Activated CD4-positive, CD25-positive, alpha-beta regulatory T cell treated with anti-CD3 and anti-CD28 coated beads, Interleukin-2, amount 50 U/mL, for 24 hours (primary cell): ENCODE results near the gene RGS6.

Experiments used
- ATAC-seq, 2 donors: fragments of 150-1000 bp; cut with Tn5 transposase; one replicate each; pipeline ENCODE4 v1.10.0; 2021; ENCODE audit warnings: mild to moderate bottlenecking in 1 of 2, moderate library complexity in 1 of 2

RGS6 gene

GRCh38 chr14:72254202-72254936, 322.1 kb downstream of the RGS6 start:
- no peak for ATAC-seq

GRCh38 chr14:72254937-72255472, 322.8 kb downstream of the RGS6 start:
- no peak for ATAC-seq

- ATAC-seq = peak; percentile 76 to 78
Measured at GRCh38 chr14:72256055-72256454, 323.8 kb downstream of the RGS6 start.

- no peak for ATAC-seq
Measured at GRCh38 chr14:72261068-72261467, 328.8 kb downstream of the RGS6 start.

- no peak for ATAC-seq
Measured at GRCh38 chr14:72262771-72263170, 330.5 kb downstream of the RGS6 start.

GRCh38 chr14:72264716-72265115, 332.5 kb downstream of the RGS6 start:
- no peak for ATAC-seq

- no peak for ATAC-seq
Measured at GRCh38 chr14:72270147-72270727, 338.0 kb downstream of the RGS6 start.

GRCh38 chr14:72270749-72271148, 338.5 kb downstream of the RGS6 start:
- ATAC-seq = no peak

- ATAC-seq = no peak
Measured at GRCh38 chr14:72275242-72275641, 343.0 kb downstream of the RGS6 start.

GRCh38 chr14:72278316-72278715, 346.1 kb downstream of the RGS6 start:
- ATAC-seq = no peak

GRCh38 chr14:72284176-72284575, 351.9 kb downstream of the RGS6 start:
- ATAC-seq = no peak

GRCh38 chr14:72290241-72290640, 358.0 kb downstream of the RGS6 start:
- no peak for ATAC-seq

GRCh38 chr14:72291908-72292688, 359.9 kb downstream of the RGS6 start:
- peak in 1 of 2 donors; percentile 38 for ATAC-seq

- ATAC-seq = no peak
Measured at GRCh38 chr14:72292689-72293024, 360.4 kb downstream of the RGS6 start.

GRCh38 chr14:72301352-72301751, 369.1 kb downstream of the RGS6 start:
- ATAC-seq = no peak

- ATAC-seq = no peak
Measured at GRCh38 chr14:72303930-72304329, 371.7 kb downstream of the RGS6 start.

- no peak for ATAC-seq
Measured at GRCh38 chr14:72305561-72305960, 373.3 kb downstream of the RGS6 start.

- ATAC-seq = no peak
Measured at GRCh38 chr14:72308967-72309485, 376.8 kb downstream of the RGS6 start.

- ATAC-seq = no peak
Measured at GRCh38 chr14:72311116-72311515, 378.9 kb downstream of the RGS6 start.

GRCh38 chr14:72311516-72311915, 379.3 kb downstream of the RGS6 start:
- no peak for ATAC-seq

- ATAC-seq = no peak
Measured at GRCh38 chr14:72314808-72315435, 382.7 kb downstream of the RGS6 start.

GRCh38 chr14:72315714-72316113, 383.5 kb downstream of the RGS6 start:
- no peak for ATAC-seq

GRCh38 chr14:72318648-72319047, 386.4 kb downstream of the RGS6 start:
- ATAC-seq = peak in 1 of 2 donors; percentile 41
